ENCODE data around the gene KIAA0232. TPM values are rescaled to one million over a fixed set of nuclear protein-coding genes. Genes with fewer than 3 reads are reported as not detected.

Gene KIAA0232
- total and polyA plus RNA-seq, 2 of the 8 experiments (the other 6 are each of a cell fraction or from before 2014, with no cell fraction given), result 5.6 to 23.3 TPM

- TF ChIP-seq ATF3 (IDR thresholded peaks at IDR 0.05; ENCODE audit: insufficient read depth, low read depth, low read length), result no peak
Observed at GRCh38 chr4:6761649-6762615, 20.6 kb upstream of the KIAA0232 start (continued).

All from H1 (cell line).